TTC549 (cell line): ENCODE data around the gene VPS37B.

Source experiments
- FAIRE-seq: peaks from 2 replicates; lab custom pipeline; 2012; peaks lifted over from hg19 to GRCh38; lab: Jason Lieb, UNC

The VPS37B gene

GRCh38 chr12:122865268-122866231, 30.4 kb downstream of the VPS37B start:
- no peak for FAIRE-seq

DNA sequence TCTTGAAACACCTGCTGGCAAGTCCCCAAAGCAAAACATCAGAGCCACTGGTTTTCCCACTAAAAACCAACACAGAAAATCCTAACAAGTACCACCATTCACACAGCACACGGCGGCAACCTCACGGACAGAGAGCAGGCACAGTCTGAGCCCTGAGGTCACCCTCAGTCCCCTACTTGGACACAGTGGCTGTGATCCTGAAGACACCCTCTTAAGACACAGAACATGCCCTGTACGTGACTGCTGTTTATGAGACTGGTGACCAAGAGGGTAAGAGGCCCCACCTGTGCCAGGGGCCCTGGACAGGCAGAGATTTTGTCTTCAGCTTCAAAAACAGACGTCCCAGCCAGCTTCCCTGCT, 31.1 kb downstream of the VPS37B start:
- no peak for FAIRE-seq

- no peak for FAIRE-seq
These were observed 32.8 kb downstream of the VPS37B start for GRCh38 chr12:122862872-122863701.

GRCh38 chr12:122862110-122862634, 33.8 kb downstream of the VPS37B start:
- no peak for FAIRE-seq

DNA sequence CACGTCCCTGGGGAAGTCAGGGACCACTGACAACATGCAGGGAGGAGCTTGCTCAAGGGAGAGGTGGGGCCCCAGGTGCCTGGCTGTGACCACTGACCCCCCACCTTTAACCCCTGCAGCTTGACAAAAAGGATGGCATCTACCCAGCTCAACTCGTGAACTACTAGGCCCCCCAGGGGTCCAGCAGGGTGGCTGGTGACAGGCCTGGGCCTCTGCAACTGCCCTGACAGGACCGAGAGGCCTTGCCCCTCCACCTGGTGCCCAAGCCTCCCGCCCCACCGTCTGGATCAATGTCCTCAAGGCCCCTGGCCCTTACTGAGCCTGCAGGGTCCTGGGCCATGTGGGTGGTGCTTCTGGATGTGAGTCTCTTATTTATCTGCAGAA, 34.3 kb downstream of the VPS37B start:
- FAIRE-seq, result no peak

DNA sequence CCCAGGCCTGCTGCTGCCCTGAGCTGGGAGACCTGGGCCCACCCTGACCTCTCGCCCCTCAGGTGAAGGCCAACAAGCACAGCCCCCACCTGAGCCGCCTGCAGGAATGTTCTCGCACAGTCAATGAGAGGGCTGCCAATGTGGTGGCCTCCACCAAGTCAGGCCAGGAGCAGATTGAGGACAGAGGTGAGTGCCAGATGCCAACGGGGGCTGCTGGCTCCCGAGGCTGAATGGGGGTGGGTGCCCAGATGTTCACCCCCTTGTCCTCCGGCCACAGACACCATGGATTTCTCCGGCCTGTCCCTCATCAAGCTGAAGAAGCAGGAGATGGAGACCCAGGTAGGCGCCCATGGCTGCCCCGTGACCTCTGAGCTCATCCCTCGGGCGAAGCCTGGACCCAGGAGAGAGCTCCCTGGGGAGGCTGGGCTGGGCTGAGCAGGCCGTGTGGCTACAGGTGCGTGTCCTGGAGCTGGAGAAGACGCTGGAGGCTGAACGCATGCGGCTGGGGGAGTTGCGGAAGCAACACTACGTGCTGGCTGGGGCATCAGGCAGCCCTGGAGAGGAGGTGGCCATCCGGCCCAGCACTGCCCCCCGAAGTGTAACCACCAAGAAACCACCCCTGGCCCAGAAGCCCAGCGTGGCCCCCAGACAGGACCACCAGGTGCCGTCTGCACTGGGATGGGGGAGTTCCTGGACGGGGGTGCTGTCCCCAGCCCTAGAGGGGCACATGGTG, 34.9 kb downstream of the VPS37B start:
- FAIRE-seq, result no peak

- FAIRE-seq, result no peak
These were observed 35.7 kb downstream of the VPS37B start for GRCh38 chr12:122860040-122860853.

DNA sequence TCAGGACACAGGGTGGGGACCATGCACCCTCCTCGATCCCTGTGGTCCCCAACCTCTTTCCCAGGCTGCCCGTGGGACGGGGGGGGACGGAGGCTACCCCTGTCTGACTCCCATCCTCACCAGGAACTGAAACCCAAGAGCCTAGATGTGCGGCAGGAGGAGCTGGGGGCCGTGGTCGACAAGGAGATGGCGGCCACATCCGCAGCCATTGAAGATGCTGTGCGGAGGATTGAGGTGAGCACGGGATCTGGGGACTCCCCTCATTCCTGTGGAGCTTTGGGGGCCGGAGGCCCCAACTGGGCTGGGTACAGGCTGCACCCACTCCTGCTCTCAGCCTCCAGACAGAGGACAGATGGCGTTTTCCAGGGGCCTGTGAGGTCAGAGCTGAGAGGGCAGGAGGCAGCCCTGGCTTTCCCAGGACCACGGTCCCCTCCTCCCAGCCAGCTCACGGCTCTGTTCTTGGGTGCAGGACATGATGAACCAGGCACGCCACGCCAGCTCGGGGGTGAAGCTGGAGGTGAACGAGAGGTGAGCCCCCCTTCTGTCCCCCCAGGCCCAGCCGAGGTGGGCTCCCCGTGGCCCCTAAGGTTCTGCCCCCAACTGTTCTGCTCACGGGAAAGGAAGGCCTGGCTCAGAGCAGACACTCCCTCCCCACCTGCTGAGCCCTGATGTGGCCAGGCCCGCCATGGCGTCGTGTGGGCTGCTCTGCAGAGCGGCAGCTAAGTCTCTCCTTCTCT, 36.5 kb downstream of the VPS37B start:
- no peak for FAIRE-seq

DNA sequence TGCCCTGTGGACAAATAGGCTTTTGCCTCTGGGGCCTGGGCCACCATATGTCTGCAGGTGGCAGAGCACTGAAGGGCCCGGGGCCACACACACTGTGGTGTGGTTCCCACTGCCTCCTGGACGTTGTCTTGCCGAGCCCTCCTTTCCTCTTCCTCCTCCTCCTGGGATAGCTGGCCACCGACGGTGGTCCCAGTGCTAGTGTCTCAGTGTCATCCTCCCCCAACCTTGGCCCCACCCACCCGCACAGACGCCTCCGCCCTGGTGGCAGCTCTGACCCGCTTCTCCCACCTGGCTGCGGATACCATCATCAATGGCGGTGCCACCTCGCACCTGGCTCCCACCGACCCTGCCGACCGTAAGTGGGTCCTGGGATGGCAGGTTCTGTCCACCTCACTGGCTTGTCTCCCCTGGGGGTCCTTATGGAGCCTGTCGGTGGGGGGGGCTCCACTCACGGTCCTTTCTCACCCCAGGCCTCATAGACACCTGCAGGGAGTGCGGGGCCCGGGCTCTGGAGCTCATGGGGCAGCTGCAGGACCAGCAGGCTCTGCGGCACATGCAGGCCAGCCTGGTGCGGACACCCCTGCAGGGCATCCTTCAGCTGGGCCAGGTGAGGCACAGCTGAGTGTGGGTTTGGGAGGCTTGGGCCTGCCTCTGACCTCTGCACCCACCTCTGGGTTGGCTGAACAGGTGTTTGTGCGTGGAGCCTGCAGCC, 37.2 kb downstream of the VPS37B start:
- FAIRE-seq, result no peak

GRCh38 chr12:122858171-122858570, 37.8 kb downstream of the VPS37B start:
- no peak for FAIRE-seq

DNA sequence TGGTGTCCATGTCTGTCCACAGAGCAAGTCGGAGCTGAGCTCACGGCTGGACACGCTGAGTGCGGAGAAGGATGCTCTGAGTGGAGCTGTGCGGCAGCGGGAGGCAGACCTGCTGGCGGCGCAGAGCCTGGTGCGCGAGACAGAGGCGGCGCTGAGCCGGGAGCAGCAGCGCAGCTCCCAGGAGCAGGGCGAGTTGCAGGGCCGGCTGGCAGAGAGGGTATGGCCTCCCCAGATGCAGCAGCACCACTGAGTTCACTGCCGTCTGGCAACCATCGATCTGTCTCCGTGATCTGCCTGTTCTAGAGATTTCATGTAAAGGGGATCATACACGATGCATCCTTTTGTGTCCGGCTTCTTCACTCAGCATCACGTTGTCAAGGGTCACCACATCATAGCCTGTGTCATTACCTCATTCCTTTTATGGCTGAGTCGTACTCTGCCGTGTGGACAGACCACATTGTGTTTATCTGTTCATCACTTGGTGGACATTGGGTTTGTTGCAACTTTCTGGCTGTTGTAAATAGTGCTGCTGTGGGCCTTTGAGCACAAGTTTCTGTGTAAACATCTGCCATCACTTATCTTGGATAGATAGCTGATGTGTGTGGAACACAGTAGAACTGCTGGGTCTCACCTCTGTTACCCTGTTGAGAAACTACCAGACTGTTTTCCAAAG, 38.8 kb downstream of the VPS37B start:
- FAIRE-seq, result no peak

GRCh38 chr12:122855928-122856831, 39.7 kb downstream of the VPS37B start:
- no peak for FAIRE-seq

- no peak for FAIRE-seq
These were observed 40.7 kb downstream of the VPS37B start for GRCh38 chr12:122855071-122855829.

DNA sequence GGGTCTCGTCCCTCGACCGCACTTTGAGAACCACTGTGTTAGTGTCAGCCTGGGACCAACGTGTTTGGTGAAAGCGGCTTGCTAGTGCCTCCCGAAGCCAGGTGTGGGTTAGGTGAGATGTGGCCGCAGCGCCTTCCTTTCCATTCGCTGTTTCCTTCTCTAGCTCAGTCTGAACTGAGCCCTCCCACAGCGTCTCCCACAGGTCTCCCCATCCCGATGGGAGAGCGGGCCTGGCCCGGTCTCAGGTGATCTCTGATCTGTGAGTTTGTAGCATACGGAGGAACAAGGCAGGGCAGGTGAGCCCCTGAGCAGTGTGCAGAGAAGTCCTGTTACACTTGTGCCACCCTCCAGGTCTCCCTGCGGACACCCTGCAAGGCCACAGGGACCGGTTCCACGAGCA, 41.4 kb downstream of the VPS37B start:
- no peak for FAIRE-seq

GRCh38 chr12:122853582-122854245, 42.2 kb downstream of the VPS37B start:
- FAIRE-seq, result no peak

- no peak for FAIRE-seq
These were observed 43.3 kb downstream of the VPS37B start for GRCh38 chr12:122852336-122853275.
